Liver (tissue), 9 donors: ENCODE data around the gene CYB561D2. TPM values are rescaled to one million over a fixed set of nuclear protein-coding genes. Genes with fewer than 3 reads are reported as not detected.

Source experiments
- DNase-seq: peaks from one replicate; pipeline ENCODE4 v3.0.0-alpha.2; 2017; ENCODE audit warnings: low spot score
- H3K27ac ChIP-seq, 2 donors: one replicate each; pipeline ENCODE4 v1.7.0; 2013; ENCODE audit warnings: inconsistent platforms in 2 of 2, low read length in 2 of 2, control low read depth in 1 of 2, low read depth in 1 of 2, mild to moderate bottlenecking in 1 of 2
- H3K27me3 ChIP-seq, 4 donors: one replicate each; pipeline versions ENCODE4 v1.6.1 to v1.7.0; 2013; ENCODE audit warnings: low read length in 3 of 4, inconsistent platforms in 1 of 4, mild to moderate bottlenecking in 1 of 4, moderate library complexity in 1 of 4; ENCODE audit not compliant: control insufficient read depth in 4 of 4, insufficient read depth in 4 of 4
- H3K36me3 ChIP-seq, 4 donors: one replicate each; pipeline versions ENCODE4 v1.6.1 to v1.7.0; 2013; ENCODE audit warnings: low read length in 3 of 4, mild to moderate bottlenecking in 3 of 4, low read depth in 1 of 4, moderate library complexity in 1 of 4; ENCODE audit not compliant: control insufficient read depth in 4 of 4, insufficient read depth in 3 of 4
- H3K4me1 ChIP-seq, 4 donors: one replicate each; pipeline versions ENCODE4 v1.6.1 to v1.7.0; 2013; ENCODE audit warnings: low read length in 3 of 4, mild to moderate bottlenecking in 3 of 4, moderate library complexity in 1 of 4; ENCODE audit not compliant: control insufficient read depth in 4 of 4, insufficient read depth in 4 of 4
- H3K4me3 ChIP-seq, 3 donors: one replicate each; pipeline versions ENCODE4 v1.6.1 to v1.7.0; 2013; ENCODE audit warnings: low read length in 3 of 3, control low read depth in 1 of 3, low read depth in 1 of 3, mild to moderate bottlenecking in 1 of 3
- H3K9ac ChIP-seq, 2 donors: one replicate each; pipeline ENCODE4 v1.7.0; 2013; ENCODE audit warnings: low read length in 2 of 2, mild to moderate bottlenecking in 2 of 2, moderate library complexity in 2 of 2, control low read depth in 1 of 2, low read depth in 1 of 2
- H3K9me3 ChIP-seq, 4 donors: one replicate each; pipeline versions ENCODE4 v1.6.1 to v1.7.0; 2013; ENCODE audit warnings: low read length in 3 of 4; ENCODE audit not compliant: control insufficient read depth in 4 of 4
- ATF3 ChIP-seq: IDR thresholded peaks from 2 replicates; pipeline ENCODE4 v1.6.1; 2016; ENCODE audit warnings: antibody characterized with exemption
- CTCF ChIP-seq: fragments of 150-350 bp; IDR thresholded peaks from 2 replicates; pipeline ENCODE4 v1.5.1; 2017; ENCODE audit warnings: improper control_type of control experiment, low read depth, low read length; ENCODE audit not compliant: missing input control
- EGR1 ChIP-seq, 2 donors: IDR thresholded peaks; 2 replicates each; pipeline ENCODE4 v1.6.1; 2016 to 2018; ENCODE audit warnings: antibody characterized with exemption in 2 of 2, low read depth in 2 of 2
- GABPA ChIP-seq, 2 donors: IDR thresholded peaks in 1 of 2; conservative IDR thresholded peaks in 1 of 2; 2 replicates each; pipeline ENCODE4 v1.6.1; 2016; ENCODE audit warnings: antibody characterized with exemption in 2 of 2, mild to moderate bottlenecking in 1 of 2, moderate library complexity in 1 of 2
- HNF4A ChIP-seq, 2 donors: conservative IDR thresholded peaks; 2 replicates each; pipeline ENCODE4 v1.6.1; 2016; ENCODE audit warnings: antibody characterized with exemption in 2 of 2, mild to moderate bottlenecking in 2 of 2
- HNF4G ChIP-seq: IDR thresholded peaks from 2 replicates; pipeline ENCODE4 v1.6.1; 2016; ENCODE audit warnings: antibody characterized with exemption
- JUND ChIP-seq, 2 donors: IDR thresholded peaks; 2 replicates each; pipeline ENCODE4 v1.6.1; 2016; ENCODE audit warnings: antibody characterized with exemption in 2 of 2
- MAX ChIP-seq: IDR thresholded peaks from 2 replicates; pipeline ENCODE4 v1.6.1; 2016; ENCODE audit warnings: antibody characterized with exemption
- NR2F2 ChIP-seq: IDR thresholded peaks from 2 replicates; pipeline ENCODE4 v1.6.1; 2016; ENCODE audit warnings: antibody characterized with exemption
- RAD21 ChIP-seq, 2 donors: IDR thresholded peaks; 2 replicates each; pipeline ENCODE4 v1.6.1; 2016; ENCODE audit warnings: antibody characterized with exemption in 2 of 2, mild to moderate bottlenecking in 2 of 2
- REST ChIP-seq: IDR thresholded peaks from 2 replicates; pipeline ENCODE4 v1.6.1; 2016; ENCODE audit warnings: antibody characterized with exemption, mild to moderate bottlenecking
- RXRA ChIP-seq, 2 donors: IDR thresholded peaks; 2 replicates each; pipeline ENCODE4 v1.6.1; 2017 to 2018; ENCODE audit warnings: antibody characterized with exemption in 2 of 2, mild to moderate bottlenecking in 1 of 2
- SP1 ChIP-seq: IDR thresholded peaks from 2 replicates; pipeline ENCODE4 v1.6.1; 2018; ENCODE audit warnings: antibody characterized with exemption, mild to moderate bottlenecking
- TAF1 ChIP-seq: conservative IDR thresholded peaks from 2 replicates; pipeline ENCODE4 v1.6.1; 2016; ENCODE audit warnings: antibody characterized with exemption, mild to moderate bottlenecking
- YY1 ChIP-seq: IDR thresholded peaks from 2 replicates; pipeline ENCODE4 v1.6.1; 2016; ENCODE audit warnings: antibody characterized with exemption, mild to moderate bottlenecking
- ZBTB33 ChIP-seq: IDR thresholded peaks from 2 replicates; pipeline ENCODE4 v1.6.1; 2016; ENCODE audit warnings: antibody characterized with exemption
- WGBS: extraction: QIAGEN DNeasy Blood & Tissue Kit; methylation state at CpG from one replicate; pipeline ENCODE4 v1.1.7; 2013; 5-methylcytosine and 5-hydroxymethylcytosine counted together
- polyA plus RNA-seq, 2 donors: library from polyadenylated mRNA; stranded (reverse) in 1 of 2; unstranded in 1 of 2; fragments of 200-250 nt in 1 of 2; fragments of >200 nt in 1 of 2; fragmentation: Nextera tagmentation in 1 of 2; extraction: Ambion mirVana in 1 of 2; gene quantifications; one replicate each; pipeline versions ENCODE4 v1.2.1 to v1.2.3, GENCODE V29; 2013 to 2015
- total RNA-seq, 2 donors: library from RNA; depleted of rRNA; stranded (reverse); fragments of >200 nt; gene quantifications; one replicate each; pipeline ENCODE4 v1.2.3, GENCODE V29; 2014
- donor health status: healthy.
- donor health status: healthy.
- donor health status: healthy.
- donor health status: healthy.
- donor health status: healthy.

Gene CYB561D2
- total and polyA plus RNA-seq, 4 donors, result 12.3 to 28.2 (median 22.1) TPM

GRCh38 chr3:50369012-50369670 is 18.5 kb downstream of the CYB561D2 start (continued):
- TF ChIP-seq ZBTB33, result no peak
- TF ChIP-seq RAD21 (IDR thresholded peaks at IDR 0.05), result no peak

GRCh38 chr3:50370594-50370993 is 19.9 kb downstream of the CYB561D2 start:
- WGBS, result 62% methylated on average over 14 of the region's 14 CpGs
- no peaks in the 10 kb centered on the region for H3K9me3 ChIP-seq
- peaks cover 0 to 2% (median 0%) of the 10 kb centered on the region in 4 donors for H3K27me3 ChIP-seq
- DNase-seq, result no peak
- TF ChIP-seq MAX (no peak), JUND (IDR thresholded peaks at IDR 0.05) (no peak), GABPA (IDR thresholded peaks at IDR 0.05 in 1 of 2, conservative IDR thresholded peaks at IDR 0.05 in 1 of 2) (no peak), HNF4A (conservative IDR thresholded peaks at IDR 0.05) (no peak)
- H3K27ac ChIP-seq, result no peak overlapping the region
- peaks cover 0 to 1% (median under 1%) of the 10 kb centered on the region in 4 donors for H3K4me1 ChIP-seq
- no peak overlapping the region for H3K9ac ChIP-seq
- no peaks in the 10 kb centered on the region for H3K36me3 ChIP-seq
- no peak overlapping the region for H3K4me3 ChIP-seq

GRCh38 chr3:50371133-50371685 is 20.5 kb downstream of the CYB561D2 start:
- no peaks in the 10 kb centered on the region for H3K4me1 ChIP-seq
- no peak for TF ChIP-seq SP1
- no peak for TF ChIP-seq NR2F2
- TF ChIP-seq CTCF, result no peak
- TF ChIP-seq ZBTB33, result no peak
- no peak for TF ChIP-seq TAF1
- TF ChIP-seq RXRA (IDR thresholded peaks at IDR 0.05), result no peak
- no peak for TF ChIP-seq YY1
- no peak for TF ChIP-seq HNF4G
- no peak for TF ChIP-seq EGR1 (IDR thresholded peaks at IDR 0.05; ENCODE audit: low read depth in 2 of 2)
- no peak for TF ChIP-seq JUND (IDR thresholded peaks at IDR 0.05)
- no peak for TF ChIP-seq RAD21 (IDR thresholded peaks at IDR 0.05)
- TF ChIP-seq HNF4A (conservative IDR thresholded peaks at IDR 0.05), result no peak
- no peak for TF ChIP-seq REST
- no peak for TF ChIP-seq ATF3
- TF ChIP-seq MAX, result no peak
- WGBS, result 83% methylated on average over 3 of the region's 3 CpGs
- H3K27me3 ChIP-seq, result peaks cover 0 to 2% (median 0%) of the 10 kb centered on the region in 4 donors
- no peaks in the 10 kb centered on the region for H3K36me3 ChIP-seq
- H3K27ac ChIP-seq, result no peak overlapping the region
- DNase-seq, result no peak
- no peak overlapping the region for H3K9ac ChIP-seq
- no peak overlapping the region for H3K4me3 ChIP-seq
- H3K9me3 ChIP-seq, result no peaks in the 10 kb centered on the region
